ENCODE measurements around the gene SFI1.

DNA sequence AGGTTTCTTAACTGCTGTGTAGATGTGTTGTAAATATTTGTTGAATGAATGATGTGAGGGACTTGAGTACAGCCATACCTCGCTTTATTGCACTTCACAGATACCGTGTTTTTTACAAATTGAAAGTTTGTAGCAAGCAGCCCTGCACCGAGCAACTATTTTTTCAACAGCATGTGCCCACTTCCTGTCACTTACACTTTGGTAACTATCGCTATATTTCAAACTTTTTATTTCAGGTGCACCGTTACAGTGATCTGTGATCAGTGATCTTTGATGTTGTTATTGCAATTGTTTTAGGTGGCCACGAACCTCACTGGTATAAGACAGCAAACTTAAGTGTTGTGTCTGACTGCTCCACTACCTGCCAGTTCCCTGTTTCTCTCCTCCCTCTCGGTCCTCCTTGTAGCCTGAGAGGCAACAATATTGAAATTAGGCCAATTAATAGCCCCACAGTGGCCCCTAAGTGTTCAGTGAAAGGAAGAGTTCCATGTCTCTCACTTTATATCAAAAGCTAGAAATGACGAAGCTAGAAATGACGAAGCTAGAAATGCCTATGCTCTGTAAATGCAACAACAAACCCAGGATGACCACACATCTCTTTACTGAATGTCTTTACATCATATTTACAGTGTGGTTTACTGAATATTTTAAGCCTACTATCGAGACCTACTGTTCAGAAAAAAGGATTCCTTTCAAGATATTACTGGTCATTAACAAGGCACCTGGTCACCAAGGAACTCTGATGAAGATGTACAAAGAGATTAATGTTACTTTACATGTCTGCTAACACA is 1.0 kb downstream of the SFI1 start:
- TF ChIP-seq, protein P1, sequence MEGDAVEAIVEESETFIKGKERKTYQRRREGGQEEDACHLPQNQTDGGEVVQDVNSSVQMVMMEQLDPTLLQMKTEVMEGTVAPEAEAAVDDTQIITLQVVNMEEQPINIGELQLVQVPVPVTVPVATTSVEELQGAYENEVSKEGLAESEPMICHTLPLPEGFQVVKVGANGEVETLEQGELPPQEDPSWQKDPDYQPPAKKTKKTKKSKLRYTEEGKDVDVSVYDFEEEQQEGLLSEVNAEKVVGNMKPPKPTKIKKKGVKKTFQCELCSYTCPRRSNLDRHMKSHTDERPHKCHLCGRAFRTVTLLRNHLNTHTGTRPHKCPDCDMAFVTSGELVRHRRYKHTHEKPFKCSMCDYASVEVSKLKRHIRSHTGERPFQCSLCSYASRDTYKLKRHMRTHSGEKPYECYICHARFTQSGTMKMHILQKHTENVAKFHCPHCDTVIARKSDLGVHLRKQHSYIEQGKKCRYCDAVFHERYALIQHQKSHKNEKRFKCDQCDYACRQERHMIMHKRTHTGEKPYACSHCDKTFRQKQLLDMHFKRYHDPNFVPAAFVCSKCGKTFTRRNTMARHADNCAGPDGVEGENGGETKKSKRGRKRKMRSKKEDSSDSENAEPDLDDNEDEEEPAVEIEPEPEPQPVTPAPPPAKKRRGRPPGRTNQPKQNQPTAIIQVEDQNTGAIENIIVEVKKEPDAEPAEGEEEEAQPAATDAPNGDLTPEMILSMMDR (conservative IDR thresholded peaks at IDR 0.05 in 1 of 2, IDR thresholded peaks at IDR 0.05 in 1 of 2; ENCODE audit: extremely low read depth in 1 of 2, insufficient read depth in 1 of 2, low read depth in 1 of 2, low read length in 2 of 2) = no peak
- no peak for TF ChIP-seq EZH2 (IDR thresholded peaks at IDR 0.05; ENCODE audit: borderline replicate concordance, low read length)

Measured in mammary epithelial cell (primary cell).